MM.1S (cell line): ENCODE results near the gene NF2.

Experiments
- CTCF ChIP-seq: fragments of 300-600 bp; sonication (generic); IDR thresholded peaks from 2 replicates; pipeline ENCODE4 v1.5.1; 2016; ENCODE audit warnings: antibody characterized with exemption, low read length, mixed read lengths
- EZH2 ChIP-seq: fragments of 300-600 bp; sonication (generic); optimal IDR thresholded peaks from 2 replicates; pipeline ENCODE3; 2017; ENCODE audit warnings: low read depth, mild to moderate bottlenecking, antibody characterized with exemption, low read length, mixed read lengths

- no peak for TF ChIP-seq CTCF
- TF ChIP-seq EZH2, result no peak
These were observed 97.9 kb downstream of the NF2 start for GRCh38 chr22:29701155-29701999.
